Loucy (cell line): ENCODE data around the gene LHX5.

Experiments
- H2AFZ ChIP-seq: fragments of 200-600 bp; sonication (generic); 2 replicates; pipeline ENCODE4 v1.6.0; 2016; ENCODE audit warnings: antibody characterized with exemption, mild to moderate bottlenecking, low read length, moderate library complexity
- H3F3A ChIP-seq: fragments of 200-600 bp; 2 replicates; pipeline ENCODE4 v1.6.0; 2016; ENCODE audit warnings: antibody characterized with exemption, low read depth, mild to moderate bottlenecking
- H3K27me3 ChIP-seq: fragments of 200-600 bp; sonication (generic); 2 replicates; pipeline ENCODE4 v1.6.1; 2014; ENCODE audit warnings: low read length, mild to moderate bottlenecking; ENCODE audit not compliant: insufficient read depth, poor library complexity, severe bottlenecking
- H3K36me3 ChIP-seq: fragments of 200-600 bp; sonication (generic); 2 replicates; pipeline ENCODE4 v1.6.1; 2016; ENCODE audit warnings: low read length; ENCODE audit not compliant: insufficient read depth
- H3K4me1 ChIP-seq: fragments of 200-600 bp; sonication (generic); 2 replicates; pipeline ENCODE4 v1.5.1; 2014; ENCODE audit warnings: low read length, mild to moderate bottlenecking; ENCODE audit not compliant: insufficient read depth, poor library complexity, severe bottlenecking
- H3K4me2 ChIP-seq: fragments of 200-600 bp; sonication (generic); 2 replicates; pipeline ENCODE4 v1.6.0; 2014; ENCODE audit warnings: antibody characterized with exemption, low read length, low read depth, mild to moderate bottlenecking; ENCODE audit not compliant: poor library complexity, severe bottlenecking
- H3K4me3 ChIP-seq: fragments of 200-600 bp; sonication (generic); 2 replicates; pipeline ENCODE4 v1.5.1; 2014; ENCODE audit warnings: low read length, mild to moderate bottlenecking, mixed read lengths; ENCODE audit not compliant: poor library complexity, severe bottlenecking
- H3K79me2 ChIP-seq: fragments of 200-600 bp; sonication (generic); 2 replicates; pipeline ENCODE4 v1.6.1; 2014; ENCODE audit warnings: low read length; ENCODE audit not compliant: insufficient read depth
- H3K9ac ChIP-seq: fragments of 200-600 bp; sonication (generic); 2 replicates; pipeline ENCODE4 v1.6.0; 2014; ENCODE audit warnings: mild to moderate bottlenecking, low read depth, low read length, moderate library complexity; ENCODE audit not compliant: poor library complexity, severe bottlenecking
- H3K9me2 ChIP-seq: fragments of 200-600 bp; sonication (generic); replicated peaks from 2 replicates; pipeline ENCODE4 v1.6.1; 2016; ENCODE audit warnings: low read depth, low read length, mixed read lengths
- H3K9me3 ChIP-seq: fragments of 200-600 bp; sonication (generic); 2 replicates; pipeline ENCODE4 v1.6.1; 2014; ENCODE audit warnings: mild to moderate bottlenecking, antibody characterized with exemption, low read length, low read depth; ENCODE audit not compliant: insufficient read depth
- H4K20me1 ChIP-seq: fragments of 200-600 bp; sonication (generic); 2 replicates; pipeline ENCODE4 v1.6.0; 2014; ENCODE audit warnings: antibody characterized with exemption, low read length, mild to moderate bottlenecking; ENCODE audit not compliant: insufficient read depth, poor library complexity, severe bottlenecking
- EZH2phosphoT487 ChIP-seq: fragments of 200-600 bp; IDR thresholded peaks from 2 replicates; pipeline ENCODE4 v1.6.1; 2018; ENCODE audit warnings: antibody characterized with exemption, mild to moderate bottlenecking, moderate library complexity, borderline replicate concordance
- TF ChIP-seq, protein P1 (sequence below): fragments of 200-600 bp; sonication (generic); conservative IDR thresholded peaks from 2 replicates; pipeline ENCODE4 v1.5.1; 2014; ENCODE audit warnings: mild to moderate bottlenecking, antibody characterized with exemption, low read length

Gene LHX5

GRCh38 chr12:113428482-113428881, 43.2 kb downstream of the LHX5 start:
- H3K9me3 ChIP-seq: no peaks in the 10 kb centered on the region
- H3K4me3 ChIP-seq: no peak overlapping the region
- H3F3A ChIP-seq: no peaks in the 10 kb centered on the region
- TF ChIP-seq, protein P1, sequence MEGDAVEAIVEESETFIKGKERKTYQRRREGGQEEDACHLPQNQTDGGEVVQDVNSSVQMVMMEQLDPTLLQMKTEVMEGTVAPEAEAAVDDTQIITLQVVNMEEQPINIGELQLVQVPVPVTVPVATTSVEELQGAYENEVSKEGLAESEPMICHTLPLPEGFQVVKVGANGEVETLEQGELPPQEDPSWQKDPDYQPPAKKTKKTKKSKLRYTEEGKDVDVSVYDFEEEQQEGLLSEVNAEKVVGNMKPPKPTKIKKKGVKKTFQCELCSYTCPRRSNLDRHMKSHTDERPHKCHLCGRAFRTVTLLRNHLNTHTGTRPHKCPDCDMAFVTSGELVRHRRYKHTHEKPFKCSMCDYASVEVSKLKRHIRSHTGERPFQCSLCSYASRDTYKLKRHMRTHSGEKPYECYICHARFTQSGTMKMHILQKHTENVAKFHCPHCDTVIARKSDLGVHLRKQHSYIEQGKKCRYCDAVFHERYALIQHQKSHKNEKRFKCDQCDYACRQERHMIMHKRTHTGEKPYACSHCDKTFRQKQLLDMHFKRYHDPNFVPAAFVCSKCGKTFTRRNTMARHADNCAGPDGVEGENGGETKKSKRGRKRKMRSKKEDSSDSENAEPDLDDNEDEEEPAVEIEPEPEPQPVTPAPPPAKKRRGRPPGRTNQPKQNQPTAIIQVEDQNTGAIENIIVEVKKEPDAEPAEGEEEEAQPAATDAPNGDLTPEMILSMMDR: no peak
- no peak for TF ChIP-seq EZH2phosphoT487
- H3K27me3 ChIP-seq: no peaks in the 10 kb centered on the region
- no peaks in the 10 kb centered on the region for H3K9me2 ChIP-seq
- no peaks in the 10 kb centered on the region for H3K36me3 ChIP-seq
- H3K4me2 ChIP-seq: no peak overlapping the region
- no peaks in the 10 kb centered on the region for H3K79me2 ChIP-seq
- H3K4me1 ChIP-seq: no peaks in the 10 kb centered on the region
- no peak overlapping the region for H2AFZ ChIP-seq
- H3K9ac ChIP-seq: no peak overlapping the region
- no peaks in the 10 kb centered on the region for H4K20me1 ChIP-seq

GRCh38 chr12:113427882-113428281, 43.8 kb downstream of the LHX5 start:
- no peaks in the 10 kb centered on the region for H3K4me1 ChIP-seq
- no peaks in the 10 kb centered on the region for H3K36me3 ChIP-seq
- H3K9ac ChIP-seq: no peak overlapping the region
- H3K9me2 ChIP-seq: no peaks in the 10 kb centered on the region
- no peaks in the 10 kb centered on the region for H3F3A ChIP-seq
- H3K27me3 ChIP-seq: no peaks in the 10 kb centered on the region
- no peak overlapping the region for H2AFZ ChIP-seq
- TF ChIP-seq EZH2phosphoT487: no peak
- TF ChIP-seq, protein P1: no peak
- H3K9me3 ChIP-seq: no peaks in the 10 kb centered on the region
- H4K20me1 ChIP-seq: no peaks in the 10 kb centered on the region
- H3K4me3 ChIP-seq: no peak overlapping the region
- no peaks in the 10 kb centered on the region for H3K79me2 ChIP-seq
- H3K4me2 ChIP-seq: no peak overlapping the region

DNA sequence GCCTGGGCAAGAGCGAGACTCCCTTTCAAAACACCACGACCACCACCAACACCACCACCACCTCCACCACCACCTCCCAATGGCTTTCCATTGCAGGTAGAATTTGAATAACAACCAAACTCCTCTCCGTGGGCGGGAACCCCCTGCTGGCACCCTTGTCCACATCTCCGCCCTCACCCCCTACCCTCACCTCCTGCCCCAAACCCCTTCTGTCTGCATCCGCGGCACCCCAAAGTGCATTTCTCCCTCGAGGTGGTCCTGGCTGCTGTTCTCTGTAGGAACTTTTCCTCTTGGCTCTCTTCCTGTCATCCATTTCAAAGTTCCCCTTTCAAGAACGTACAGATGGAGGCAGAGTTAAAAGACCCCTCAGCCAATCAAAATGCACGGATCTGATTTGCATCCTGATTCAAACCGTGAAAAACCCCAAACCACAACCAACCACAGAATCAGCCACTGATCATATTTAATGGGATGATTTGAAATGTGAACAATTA, 45.7 kb downstream of the LHX5 start:
- no peaks in the 10 kb centered on the region for H3K27me3 ChIP-seq
- no peaks in the 10 kb centered on the region for H3K9me3 ChIP-seq
- no peak overlapping the region for H3K4me2 ChIP-seq
- H2AFZ ChIP-seq: no peak overlapping the region
- no peaks in the 10 kb centered on the region for H3K79me2 ChIP-seq
- H3K9me2 ChIP-seq: no peaks in the 10 kb centered on the region
- no peak overlapping the region for H3K9ac ChIP-seq
- H3F3A ChIP-seq: no peaks in the 10 kb centered on the region
- no peaks in the 10 kb centered on the region for H4K20me1 ChIP-seq
- no peak for TF ChIP-seq EZH2phosphoT487
- TF ChIP-seq, protein P1: no peak
- H3K36me3 ChIP-seq: no peaks in the 10 kb centered on the region
- H3K4me1 ChIP-seq: no peaks in the 10 kb centered on the region
- H3K4me3 ChIP-seq: no peak overlapping the region
